Spinal cord (tissue), 10 donors: ENCODE data around the gene CTDP1. TPM values are rescaled to one million over a fixed set of nuclear protein-coding genes. Genes with fewer than 3 reads are reported as not detected.

Source experiments
- DNase-seq, 6 donors: peaks; one replicate each; pipeline versions ENCODE4 v3.0.0 to v3.0.0-alpha.2; 2013 to 2015; ENCODE audit warnings: low spot score in 6 of 6, low read depth in 4 of 6
- H3K27ac ChIP-seq: one replicate; pipeline ENCODE4 v1.5.1; 2013; ENCODE audit warnings: low read depth, low read length, control low read depth
- H3K27me3 ChIP-seq: one replicate; pipeline ENCODE4 v1.6.1; 2013; ENCODE audit warnings: low read length; ENCODE audit not compliant: control insufficient read depth, insufficient read depth
- H3K36me3 ChIP-seq: one replicate; pipeline ENCODE4 v1.6.1; 2013; ENCODE audit warnings: low read length; ENCODE audit not compliant: control insufficient read depth, insufficient read depth
- H3K4me1 ChIP-seq: one replicate; pipeline ENCODE4 v1.6.1; 2013; ENCODE audit warnings: low read length; ENCODE audit not compliant: control insufficient read depth, insufficient read depth
- H3K4me3 ChIP-seq: one replicate; pipeline ENCODE4 v1.5.1; 2013; ENCODE audit warnings: low read depth, low read length, control low read depth
- H3K9me3 ChIP-seq: one replicate; pipeline ENCODE4 v1.6.1; 2013; ENCODE audit warnings: low read length; ENCODE audit not compliant: control insufficient read depth, insufficient read depth
- WGBS: methylation state at CpG from one replicate; pipeline ENCODE4 v1.1.5; 2013; ENCODE audit warnings: missing lambda C conversion rate; ENCODE audit not compliant: insufficient coverage; 5-methylcytosine and 5-hydroxymethylcytosine counted together
- polyA plus RNA-seq, 2 donors: library from polyadenylated mRNA; unstranded; fragments of 120-200 nt; gene quantifications; one replicate each; pipeline ENCODE4 v1.2.1, GENCODE V29; 2013; ENCODE audit not compliant: insufficient read length in 2 of 2
- total RNA-seq, 2 donors: library from RNA; depleted of rRNA in 1 of 2; stranded (reverse); fragments of 120-200 nt in 1 of 2; fragments of >200 nt in 1 of 2; gene quantifications; one replicate each; pipeline versions ENCODE4 v1.2.3 to v1.2.4, GENCODE V29; 2013 to 2014
- donor health status: healthy.

The CTDP1 gene
- total and polyA plus RNA-seq, 4 donors: 11.3 to 16.2 (median 14.4) TPM

- Histone ChIP-seq H3K4me3 (no peak overlapping the region), H3K4me1 (peaks cover 7% of the 10 kb centered on the region), H3K27me3 (peaks cover 4% of the 10 kb centered on the region), H3K27ac (no peak overlapping the region), H3K36me3 (no peaks in the 10 kb centered on the region), H3K9me3 (peaks cover 9% of the 10 kb centered on the region)
- no peak for DNase-seq
- WGBS: 95% methylated on average over 30 of the region's 31 CpGs
These were observed 93.5 kb downstream of the CTDP1 start for GRCh38 chr18:79772865-79773696.

- no peak for DNase-seq
- peaks cover 4% of the 10 kb centered on the region for H3K9me3 ChIP-seq
- no peak overlapping the region for H3K4me3 ChIP-seq
- H3K36me3 ChIP-seq: no peaks in the 10 kb centered on the region
- no peak overlapping the region for H3K27ac ChIP-seq
- H3K27me3 ChIP-seq: peaks cover 4% of the 10 kb centered on the region
- peaks cover 7% of the 10 kb centered on the region for H3K4me1 ChIP-seq
- WGBS: 86% methylated on average over 17 of the region's 18 CpGs
These were observed 94.5 kb downstream of the CTDP1 start for GRCh38 chr18:79774111-79774510.

- peaks cover 4% of the 10 kb centered on the region for H3K27me3 ChIP-seq
- H3K27ac ChIP-seq: no peak overlapping the region
- no peak for DNase-seq
- H3K4me3 ChIP-seq: no peak overlapping the region
- peaks cover 2% of the 10 kb centered on the region for H3K4me1 ChIP-seq
- 83% methylated on average over 32 of the region's 35 CpGs for WGBS
- no peaks in the 10 kb centered on the region for H3K9me3 ChIP-seq
- no peaks in the 10 kb centered on the region for H3K36me3 ChIP-seq
These were observed 96.0 kb downstream of the CTDP1 start for GRCh38 chr18:79775441-79776221.

GRCh38 chr18:79776674-79777073 is 97.1 kb downstream of the CTDP1 start:
- Histone ChIP-seq H3K27ac (no peak overlapping the region), H3K4me3 (no peak overlapping the region), H3K27me3 (peaks cover 2% of the 10 kb centered on the region), H3K9me3 (no peaks in the 10 kb centered on the region), H3K4me1 (no peaks in the 10 kb centered on the region), H3K36me3 (no peaks in the 10 kb centered on the region)
- no peak for DNase-seq
- 88% methylated on average over 2 of the region's 2 CpGs for WGBS

- Histone ChIP-seq H3K4me1 (no peaks in the 10 kb centered on the region), H3K4me3 (no peak overlapping the region), H3K27me3 (no peaks in the 10 kb centered on the region), H3K36me3 (no peaks in the 10 kb centered on the region), H3K9me3 (no peaks in the 10 kb centered on the region), H3K27ac (no peak overlapping the region)
- WGBS: 71% methylated on average over 25 of the region's 26 CpGs
- no peak for DNase-seq
These were observed 98.7 kb downstream of the CTDP1 start for GRCh38 chr18:79778291-79778791.

DNA sequence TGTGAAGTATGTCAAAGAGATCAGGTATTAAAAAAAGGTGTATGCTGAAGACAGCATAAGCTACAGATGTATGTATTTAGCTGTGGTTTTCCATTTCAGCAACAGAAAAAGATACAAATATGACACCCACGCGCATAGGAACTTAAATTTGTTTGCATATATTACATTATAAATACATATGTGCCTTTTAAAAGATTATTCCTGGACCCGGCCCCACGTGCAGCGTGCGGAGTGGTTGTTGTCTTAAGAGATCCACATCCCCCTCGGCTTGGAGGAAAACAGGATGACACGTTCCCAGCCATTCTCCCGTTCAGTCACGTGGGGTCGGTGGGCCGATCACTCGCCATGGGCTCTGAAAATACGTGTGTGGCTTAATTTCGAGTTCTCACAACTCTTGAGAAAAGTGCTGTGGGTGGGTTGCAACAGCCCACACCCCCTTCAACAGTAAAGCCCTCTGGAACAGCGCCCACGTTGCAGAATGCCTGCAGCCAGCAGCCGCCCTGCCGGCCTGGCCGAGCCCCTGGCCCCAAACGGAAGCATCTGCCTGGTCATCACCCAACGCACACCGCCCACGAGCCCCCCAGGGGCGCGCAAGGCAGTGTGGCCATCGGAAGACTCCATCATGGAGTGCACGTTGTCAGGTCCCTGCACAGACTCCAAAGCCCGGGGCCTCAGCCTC is 99.6 kb downstream of the CTDP1 start:
- 89% methylated on average over 25 of the region's 29 CpGs for WGBS
- Histone ChIP-seq H3K36me3 (no peaks in the 10 kb centered on the region), H3K4me3 (no peak overlapping the region), H3K9me3 (no peaks in the 10 kb centered on the region), H3K4me1 (no peaks in the 10 kb centered on the region), H3K27ac (no peak overlapping the region), H3K27me3 (peaks cover under 1% of the 10 kb centered on the region)
- no peak for DNase-seq

DNA sequence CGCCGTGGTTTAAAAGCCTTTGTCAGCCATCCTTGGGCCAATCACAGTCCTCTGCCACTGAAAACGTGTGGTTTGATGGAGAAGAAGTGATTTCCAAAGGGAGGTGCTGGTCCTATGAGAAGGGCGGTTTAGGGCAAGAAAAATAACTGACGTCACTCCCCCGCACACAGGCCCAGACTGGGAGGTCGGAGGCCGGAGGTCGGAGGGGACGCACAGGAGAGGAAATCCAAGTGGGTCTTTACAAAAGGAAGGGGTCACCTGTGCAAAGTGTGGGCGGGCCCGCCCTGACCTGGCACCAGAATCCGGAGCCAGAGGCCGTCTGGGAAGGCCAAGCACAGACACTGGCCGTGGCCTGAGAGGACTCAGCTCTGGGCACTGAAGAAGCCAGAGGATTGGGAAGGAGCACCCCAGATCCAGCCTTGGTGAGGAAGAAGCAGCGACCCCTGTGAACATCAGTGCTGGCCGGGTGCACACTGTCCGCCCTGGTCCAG is 100.1 kb downstream of the CTDP1 start:
- H3K36me3 ChIP-seq: no peaks in the 10 kb centered on the region
- no peak overlapping the region for H3K27ac ChIP-seq
- no peak for DNase-seq
- 90% methylated on average over 18 of the region's 18 CpGs for WGBS
- no peak overlapping the region for H3K4me3 ChIP-seq
- H3K9me3 ChIP-seq: no peaks in the 10 kb centered on the region
- no peaks in the 10 kb centered on the region for H3K4me1 ChIP-seq
- peaks cover 3% of the 10 kb centered on the region for H3K27me3 ChIP-seq

DNA sequence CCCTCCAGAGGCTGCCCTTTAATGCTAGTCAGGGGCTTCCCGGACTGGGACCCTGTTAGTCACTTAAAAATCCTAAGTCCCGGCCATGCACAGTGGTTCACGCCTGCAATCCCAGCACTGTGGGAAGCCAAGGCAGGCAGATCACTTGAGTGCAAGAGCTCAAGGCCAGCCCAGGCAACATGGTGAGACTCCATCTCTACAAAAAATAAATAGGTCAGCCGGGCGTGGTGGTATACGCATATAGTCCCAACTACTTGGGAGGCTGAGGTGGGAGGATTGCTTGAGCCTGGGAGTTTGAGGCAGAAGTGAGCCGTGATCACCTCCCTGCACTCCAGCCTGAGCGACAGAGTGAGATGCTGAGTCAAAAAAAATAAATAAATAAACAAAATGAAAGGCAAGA is 100.9 kb downstream of the CTDP1 start:
- WGBS: 97% methylated on average over 3 of the region's 8 CpGs
- H3K4me3 ChIP-seq: no peak overlapping the region
- no peaks in the 10 kb centered on the region for H3K9me3 ChIP-seq
- H3K4me1 ChIP-seq: no peaks in the 10 kb centered on the region
- no peak for DNase-seq
- H3K36me3 ChIP-seq: no peaks in the 10 kb centered on the region
- H3K27me3 ChIP-seq: peaks cover 6% of the 10 kb centered on the region
- no peak overlapping the region for H3K27ac ChIP-seq

DNA sequence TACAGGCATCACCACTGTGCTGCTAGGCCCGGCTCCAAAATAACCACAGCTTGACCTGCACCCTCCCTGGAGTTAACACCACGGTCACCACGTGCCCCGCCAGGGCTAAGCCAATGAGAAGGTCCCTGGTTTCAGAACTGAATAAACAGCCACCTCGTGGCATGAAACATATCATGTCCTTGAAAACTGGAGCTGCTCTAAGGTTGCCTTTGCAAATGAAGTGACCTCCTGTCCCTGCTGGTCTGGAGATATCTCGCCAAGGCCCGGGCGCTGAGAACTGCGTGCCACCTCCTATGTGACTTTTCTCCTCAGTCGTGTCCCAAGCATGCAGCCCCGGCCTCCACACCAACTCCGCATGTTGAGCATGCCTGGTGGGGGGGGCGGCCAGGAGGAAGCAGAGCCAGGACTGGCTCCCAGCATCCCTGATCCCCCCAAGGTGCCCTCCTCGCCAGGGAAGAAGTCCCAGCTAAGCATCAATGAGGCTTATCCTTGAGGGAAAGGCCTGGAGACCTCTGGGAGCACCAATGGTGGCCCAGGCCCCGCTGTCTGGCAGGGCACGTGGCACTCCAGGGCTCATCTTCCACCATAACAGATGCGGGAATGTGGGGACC is 101.8 kb downstream of the CTDP1 start:
- peaks cover 9% of the 10 kb centered on the region for H3K27me3 ChIP-seq

More for the DNA sequence above, 101.8 kb downstream of the CTDP1 start:
- Histone ChIP-seq H3K4me1 (no peaks in the 10 kb centered on the region), H3K9me3 (no peaks in the 10 kb centered on the region), H3K36me3 (no peaks in the 10 kb centered on the region), H3K4me3 (no peak overlapping the region), H3K27ac (no peak overlapping the region)
- DNase-seq: no peak
- WGBS: 81% methylated on average over 17 of the region's 17 CpGs
